ENCODE results near the gene TAF1A.

Gene TAF1A

DNA sequence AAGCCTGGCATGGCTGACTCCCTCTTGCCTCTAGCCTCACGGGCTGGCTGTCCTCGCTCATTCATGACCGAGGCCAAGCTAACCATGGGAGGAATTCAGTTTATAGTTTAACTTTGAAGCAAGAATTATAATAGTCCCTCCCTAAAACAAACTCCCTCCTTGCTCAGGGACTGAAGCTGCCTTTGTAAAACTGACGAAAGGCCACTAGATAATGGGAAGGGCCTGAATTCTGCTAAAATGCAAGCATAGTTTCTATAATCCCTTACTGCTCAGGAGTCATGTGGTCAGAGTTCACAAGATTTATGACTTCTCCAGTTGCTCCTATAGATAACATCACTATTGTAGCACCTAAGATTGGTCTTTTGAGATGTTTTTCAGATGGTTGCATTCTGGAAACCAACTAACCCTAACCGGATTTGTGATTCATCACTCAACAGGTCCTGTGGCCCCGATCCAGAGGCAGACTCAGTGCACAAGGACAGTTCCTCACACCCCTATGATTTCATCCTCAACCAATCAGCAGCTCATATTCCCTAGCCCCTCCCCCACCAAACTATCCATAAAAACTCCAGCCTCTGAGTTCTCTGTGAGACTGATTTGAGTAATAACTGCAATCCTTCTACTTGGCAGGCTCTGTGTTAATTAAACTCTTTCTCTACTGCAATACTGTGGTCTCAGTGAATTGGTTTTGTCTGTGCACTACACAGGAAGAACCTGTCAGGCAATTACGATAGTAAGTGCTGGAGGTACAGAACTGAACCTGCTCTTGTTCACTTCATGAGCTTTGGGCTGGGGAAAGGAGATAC lies 68.2 kb downstream of the TAF1A start:
- Histone ChIP-seq H3K27ac (ENCODE audit: insufficient read depth, low read depth, low read length, poor library complexity, severe bottlenecking) (no peak overlapping the region), H3K9me3 (ENCODE audit: control insufficient read depth, low read length) (no peaks in the 10 kb centered on the region), H3K4me3 (ENCODE audit: insufficient read depth, low read depth, low read length) (no peak overlapping the region), H3K27me3 (ENCODE audit: control insufficient read depth, insufficient read depth, low read length, poor library complexity, severe bottlenecking) (no peaks in the 10 kb centered on the region), H3K4me1 (ENCODE audit: control insufficient read depth, insufficient read depth, low read length) (no peaks in the 10 kb centered on the region), H3K36me3 (ENCODE audit: control insufficient read depth, insufficient read depth, low read length) (no peaks in the 10 kb centered on the region)
- 92% methylated on average over 5 to 7 of the region's 7 CpGs for WGBS, 2 experiments
